GM18511 (cell line): ENCODE measurements around the gene SPDYE2.
"Not testable (repeated sequence)": the region's sequence is repeated elsewhere in the genome, so short reads cannot be mapped to it uniquely, and the experiment has no call there.

ENCODE experiments used
- ATAC-seq: cut with Tn5 transposase; IDR thresholded peaks from one replicate; pipeline ENCODE4 v1.9.1; 2021; ENCODE audit warnings: mild to moderate bottlenecking, moderate library complexity; ENCODE audit not compliant: unreplicated experiment

The SPDYE2 gene

DNA sequence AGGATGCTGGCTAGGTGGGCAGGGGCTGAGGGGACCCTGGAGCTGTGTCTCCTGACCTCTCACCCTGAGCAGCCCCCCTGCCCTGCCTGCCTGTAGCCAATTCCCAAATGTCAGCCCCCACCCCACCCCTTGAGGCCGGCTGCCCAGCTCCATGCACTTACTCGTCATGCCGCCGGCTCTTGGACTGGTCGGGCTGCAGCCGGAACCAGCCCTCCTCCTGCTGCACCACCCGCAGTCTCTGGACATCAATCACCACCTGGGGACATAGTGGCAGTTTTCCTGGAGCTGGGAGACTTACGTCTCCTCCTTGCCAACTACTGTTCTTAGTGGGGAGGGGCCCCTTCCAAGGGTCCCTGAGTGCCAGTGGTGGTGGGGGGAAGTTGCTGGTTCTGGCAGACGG lies 48.7 kb downstream of the SPDYE2 start:
- ATAC-seq = not testable (repeated sequence)

DNA sequence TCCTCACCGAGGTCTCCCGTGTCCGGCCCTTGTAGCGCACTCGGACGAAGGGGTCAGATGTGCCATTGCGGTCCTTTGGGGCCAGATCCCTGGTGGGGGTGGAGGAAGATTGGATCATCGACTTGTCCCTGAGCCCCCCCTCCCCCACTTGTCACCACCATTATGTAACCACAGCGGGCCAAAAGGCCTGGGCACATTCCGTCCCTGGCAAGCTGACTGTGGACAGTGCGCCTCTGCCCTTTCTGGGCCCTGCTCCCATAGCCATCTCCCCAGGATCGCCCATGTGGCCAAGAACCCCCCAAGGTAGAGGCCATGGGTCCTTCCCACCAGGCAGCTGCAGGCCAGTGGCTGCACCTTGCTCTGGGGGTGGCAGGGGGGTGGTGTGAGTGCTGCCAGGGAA lies 51.3 kb downstream of the SPDYE2 start:
- ATAC-seq = not testable (repeated sequence)

DNA sequence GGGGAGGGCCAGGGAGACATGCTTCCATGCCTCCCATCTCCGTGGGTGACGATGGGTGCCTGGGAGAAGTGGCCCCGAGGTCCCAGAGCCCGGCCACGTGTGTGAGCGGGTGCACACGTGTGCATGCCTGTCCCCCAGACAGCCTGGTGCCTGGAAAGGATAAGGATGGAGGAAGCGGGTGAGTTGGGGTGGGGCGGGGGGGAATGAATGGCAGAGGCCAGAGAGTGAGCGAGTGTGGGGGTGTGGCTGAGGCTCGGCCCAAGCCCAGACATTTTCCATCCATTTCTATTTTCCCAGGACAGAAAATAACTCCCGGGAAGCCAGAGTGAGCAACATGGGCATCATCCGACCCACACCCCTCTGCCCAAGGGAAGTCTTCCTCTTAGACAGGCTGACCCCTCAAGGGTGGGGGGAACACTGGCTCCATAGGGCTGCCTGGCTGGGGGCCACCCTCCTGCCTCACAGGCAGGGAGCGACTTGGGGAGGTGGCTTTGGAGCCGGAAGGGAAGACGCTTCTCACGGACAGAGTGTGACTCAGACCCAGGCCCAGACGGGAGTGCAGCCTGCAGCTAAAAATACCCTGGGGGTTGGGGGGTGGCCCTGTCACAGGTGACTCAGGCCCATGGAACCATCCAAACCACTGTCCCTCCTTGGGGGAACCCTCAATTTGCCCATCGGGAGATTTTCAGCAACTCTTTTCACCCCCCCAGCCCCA lies 53.6 kb downstream of the SPDYE2 start:
- not testable (repeated sequence) for ATAC-seq

DNA sequence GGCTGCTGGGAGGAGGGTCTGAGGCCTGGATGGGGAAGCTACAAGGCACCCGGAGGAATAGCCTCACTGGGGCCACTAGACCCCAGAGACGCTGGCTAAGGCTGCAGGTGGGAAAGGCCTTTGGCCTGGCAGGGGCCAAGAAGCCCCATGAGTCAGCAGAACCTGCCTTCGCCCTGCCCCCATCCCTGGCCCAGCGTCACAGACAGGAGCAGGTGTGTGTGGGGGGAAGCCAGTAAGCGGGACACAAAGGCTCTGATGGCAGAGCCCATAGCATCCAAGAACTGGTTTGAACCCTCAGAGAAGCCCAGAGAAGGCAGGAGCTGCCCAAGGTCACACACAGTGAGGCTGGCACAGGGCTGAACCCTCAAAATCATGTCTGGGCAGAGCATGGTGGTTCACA lies 55.8 kb downstream of the SPDYE2 start:
- not testable (repeated sequence) for ATAC-seq

DNA sequence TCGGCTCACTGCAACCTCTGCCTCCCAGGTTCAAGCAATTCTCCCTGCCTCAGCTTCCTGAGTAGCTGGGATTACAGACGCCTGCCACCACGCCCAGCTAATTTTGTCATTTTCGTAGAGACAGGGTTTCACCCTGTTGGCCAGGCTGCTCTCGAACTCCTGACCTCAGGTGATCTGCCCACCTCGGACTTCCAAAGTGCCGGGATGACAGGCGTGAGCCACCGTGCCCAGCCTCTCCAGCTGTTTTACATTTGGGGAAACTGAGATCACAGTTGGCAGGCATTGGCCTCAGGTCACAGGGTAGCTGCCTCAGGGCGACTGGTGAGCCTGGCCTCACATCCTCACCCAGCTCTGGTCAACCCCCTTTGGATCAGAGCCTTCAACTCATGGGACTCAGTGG lies 58.7 kb downstream of the SPDYE2 start:
- not testable (repeated sequence) for ATAC-seq

DNA sequence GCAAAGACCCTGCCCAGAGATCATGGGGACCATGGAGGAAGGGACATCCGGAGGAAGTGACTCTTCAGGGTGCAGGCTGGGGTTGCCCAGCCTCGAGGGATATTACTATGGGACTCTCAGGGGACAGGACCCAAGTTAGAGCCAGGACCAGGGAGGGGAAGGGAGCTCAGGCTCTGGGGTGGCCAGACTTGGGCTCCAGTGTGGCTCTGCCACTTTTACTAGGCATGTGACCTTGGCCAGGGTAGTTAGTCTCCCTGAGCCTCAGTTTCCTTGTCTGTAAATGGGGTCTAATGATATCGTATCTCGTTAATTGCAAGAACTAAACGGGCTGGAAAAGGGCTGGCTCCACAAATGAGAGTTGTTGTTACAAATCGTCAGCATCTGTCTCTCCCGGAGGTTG lies 59.4 kb downstream of the SPDYE2 start:
- not testable (repeated sequence) for ATAC-seq

DNA sequence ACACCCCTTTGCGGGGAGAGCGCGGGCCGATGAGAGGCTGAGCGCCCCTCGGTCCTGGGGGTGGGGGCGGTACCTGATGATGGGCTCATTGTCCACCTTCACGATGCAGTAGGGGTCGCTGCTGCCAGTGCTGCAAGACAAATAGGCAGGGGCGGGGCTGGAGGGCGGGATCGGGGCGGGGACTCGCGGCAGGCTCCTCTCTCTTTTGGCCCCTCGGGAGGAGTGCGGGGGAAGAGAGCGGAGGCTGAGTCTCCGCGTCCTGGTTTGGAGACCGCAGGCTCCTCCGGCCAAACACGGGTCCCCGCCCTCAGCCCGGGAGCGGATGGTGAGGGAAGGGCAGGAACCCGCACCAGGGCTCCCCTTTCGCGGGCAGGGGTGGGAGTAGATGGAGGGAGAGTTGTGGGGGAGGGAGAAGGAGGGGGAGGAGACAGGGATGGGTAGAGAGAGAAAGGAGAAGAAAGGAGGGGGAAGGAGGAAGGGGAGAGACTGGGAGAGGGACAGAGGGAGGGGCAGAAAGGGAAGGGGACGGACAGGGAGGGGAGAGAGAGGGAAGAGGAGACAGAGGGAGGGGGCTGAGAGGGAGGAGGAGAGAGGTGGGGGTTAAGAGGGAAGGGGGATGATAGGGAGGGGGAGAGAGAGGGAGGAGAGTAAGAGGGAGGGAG lies 60.1 kb downstream of the SPDYE2 start:
- peak; percentile 40 for ATAC-seq

DNA sequence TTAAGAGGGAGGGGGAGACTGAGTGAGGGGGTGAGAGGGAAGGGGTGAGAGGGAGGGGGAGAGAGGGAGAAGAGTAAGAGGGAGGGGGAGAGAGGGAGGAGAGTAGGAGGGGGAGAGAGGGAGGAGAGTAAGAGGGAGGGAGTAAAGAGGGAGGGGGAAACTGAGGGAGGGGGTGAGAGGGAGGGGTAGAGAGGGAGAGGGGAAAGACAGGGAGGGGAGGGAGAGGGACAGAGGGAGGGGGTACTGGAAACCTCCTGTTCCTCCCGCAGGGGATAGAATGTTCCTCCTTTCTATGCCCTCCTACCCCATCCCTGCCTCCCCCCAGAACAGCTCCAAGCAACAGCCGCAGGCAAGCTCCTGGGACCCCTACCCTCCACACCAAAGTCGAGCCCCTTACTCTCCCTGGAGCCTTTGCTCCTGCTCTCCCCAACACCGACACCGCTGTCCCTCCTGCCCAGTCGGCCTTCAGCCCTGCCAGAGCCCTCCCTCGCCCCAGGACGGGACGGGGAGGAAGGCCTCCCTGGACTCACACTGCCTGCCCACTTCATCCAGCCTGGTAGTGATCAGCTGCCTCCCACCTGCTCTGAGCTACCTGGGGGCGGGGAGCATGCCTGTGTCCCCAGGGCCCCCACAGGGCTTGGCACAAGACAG lies 60.8 kb downstream of the SPDYE2 start:
- not testable (repeated sequence) for ATAC-seq
